Activated T-cell treated with anti-CD3 and anti-CD28 coated beads, Interleukin-2, amount 50 U/mL, for 24 hours (primary cell): ENCODE results near the gene CDH1.
"Not testable (repeated sequence)": the region's sequence is repeated elsewhere in the genome, so short reads cannot be mapped to it uniquely, and the experiment has no call there.

ENCODE experiments used
- DNase-seq: peaks from one replicate; pipeline ENCODE4 v3.0.0-alpha.2; 2020
- H3K27ac Mint-ChIP-seq: 2 replicates; pipeline ENCODE4 v1.8.0; 2020; ENCODE audit warnings: mild to moderate bottlenecking, mixed read lengths
- H3K27me3 Mint-ChIP-seq: 2 replicates; pipeline ENCODE4 v1.8.0; 2020; ENCODE audit warnings: mixed read lengths
- H3K36me3 Mint-ChIP-seq: 2 replicates; pipeline ENCODE4 v1.8.0; 2020; ENCODE audit warnings: low read depth, mixed read lengths
- H3K4me1 Mint-ChIP-seq: 2 replicates; pipeline ENCODE4 v1.8.0; 2020; ENCODE audit warnings: low read depth, mixed read lengths
- H3K4me3 Mint-ChIP-seq: 2 replicates; pipeline ENCODE4 v1.8.0; 2020; ENCODE audit warnings: mild to moderate bottlenecking, moderate library complexity, mixed read lengths
- H3K9me3 Mint-ChIP-seq: 2 replicates; pipeline ENCODE4 v1.8.0; 2020; ENCODE audit warnings: mixed read lengths

CDH1 gene

GRCh38 chr16:68782198-68783174 lies 45.4 kb downstream of the CDH1 start:
- no peaks in the 10 kb centered on the region for H3K9me3 Mint-ChIP-seq
- DNase-seq, result no peak
- H3K4me3 Mint-ChIP-seq, result no peak overlapping the region
- H3K36me3 Mint-ChIP-seq, result no peaks in the 10 kb centered on the region
- H3K27me3 Mint-ChIP-seq, result peaks cover 7% of the 10 kb centered on the region
- peaks cover 13% of the 10 kb centered on the region for H3K4me1 Mint-ChIP-seq
- peak overlapping the region; percentile 57 for H3K27ac Mint-ChIP-seq

DNA sequence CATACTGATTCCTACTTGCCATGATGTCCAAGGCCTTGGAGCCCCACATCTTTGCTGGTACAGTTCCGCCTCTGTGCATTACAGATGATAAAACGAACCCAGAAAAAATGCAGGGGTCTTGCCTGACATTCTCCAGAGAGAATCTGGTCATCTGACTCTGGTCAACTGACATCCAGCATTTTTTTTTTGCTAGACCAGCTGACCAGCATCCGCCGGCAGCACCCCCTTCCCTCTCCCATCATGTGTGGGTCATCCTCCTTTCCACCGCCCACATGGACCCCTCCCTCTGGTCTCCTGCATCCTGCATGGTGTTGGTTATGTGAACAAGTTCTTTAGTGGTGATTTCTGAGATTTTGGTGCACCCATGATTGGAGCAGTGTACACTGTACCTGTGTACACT lies 47.1 kb downstream of the CDH1 start:
- no peak overlapping the region for H3K27ac Mint-ChIP-seq
- H3K36me3 Mint-ChIP-seq, result no peaks in the 10 kb centered on the region
- DNase-seq, result no peak
- peaks cover 7% of the 10 kb centered on the region for H3K27me3 Mint-ChIP-seq
- H3K4me3 Mint-ChIP-seq, result no peak overlapping the region
- no peaks in the 10 kb centered on the region for H3K9me3 Mint-ChIP-seq
- peaks cover 13% of the 10 kb centered on the region for H3K4me1 Mint-ChIP-seq

- Mint-ChIP-seq H3K4me3 (no peak overlapping the region), H3K27ac (no peak overlapping the region), H3K36me3 (no peaks in the 10 kb centered on the region), H3K4me1 (peaks cover 13% of the 10 kb centered on the region), H3K9me3 (no peaks in the 10 kb centered on the region), H3K27me3 (peaks cover 7% of the 10 kb centered on the region)
- DNase-seq, result no peak
Observed at GRCh38 chr16:68784721-68785120, 47.6 kb downstream of the CDH1 start.

GRCh38 chr16:68785715-68786114 lies 48.6 kb downstream of the CDH1 start:
- Mint-ChIP-seq H3K4me1 (peaks cover 13% of the 10 kb centered on the region), H3K4me3 (no peak overlapping the region), H3K27me3 (peaks cover 9% of the 10 kb centered on the region), H3K36me3 (no peaks in the 10 kb centered on the region), H3K27ac (no peak overlapping the region), H3K9me3 (no peaks in the 10 kb centered on the region)
- DNase-seq, result no peak

DNA sequence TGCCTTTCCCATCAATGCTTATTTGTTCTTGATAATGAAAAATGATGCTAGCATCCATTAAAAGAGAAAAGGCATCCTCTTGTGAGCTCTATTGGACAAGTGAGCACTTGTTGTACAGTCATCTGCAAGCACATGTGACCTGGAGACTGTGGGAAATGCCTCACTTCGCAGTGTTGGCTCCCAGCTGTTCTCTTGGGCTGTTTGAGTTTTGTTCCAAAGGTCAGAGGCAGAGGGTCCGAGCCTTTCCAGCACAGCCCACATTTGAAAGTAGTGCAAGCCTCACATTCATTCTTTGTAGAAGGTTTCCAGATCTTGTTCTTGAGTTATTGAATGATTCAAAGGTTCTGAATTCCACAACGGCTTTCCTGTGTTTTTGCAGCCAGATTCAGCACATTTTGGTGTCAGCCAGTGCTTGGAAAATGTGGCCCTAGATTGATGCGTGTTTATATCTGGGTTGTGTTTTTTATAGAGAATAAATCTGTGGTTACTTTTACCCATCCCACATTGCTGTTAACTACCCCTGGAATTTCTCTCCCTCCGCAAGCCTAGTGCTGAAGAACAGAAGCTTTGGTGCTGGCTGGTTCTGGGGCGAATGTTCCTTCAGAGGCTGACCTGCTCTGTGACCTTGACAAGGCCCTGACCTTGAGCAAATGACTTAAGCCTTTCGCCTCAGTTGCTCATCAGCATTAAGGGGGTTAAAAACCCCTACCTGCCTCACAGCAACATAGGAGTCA lies 49.8 kb downstream of the CDH1 start:
- Mint-ChIP-seq H3K27ac (no peak overlapping the region), H3K36me3 (no peaks in the 10 kb centered on the region), H3K9me3 (no peaks in the 10 kb centered on the region), H3K27me3 (peaks cover 9% of the 10 kb centered on the region), H3K4me3 (no peak overlapping the region), H3K4me1 (peaks cover 11% of the 10 kb centered on the region)
- DNase-seq, result no peak

DNA sequence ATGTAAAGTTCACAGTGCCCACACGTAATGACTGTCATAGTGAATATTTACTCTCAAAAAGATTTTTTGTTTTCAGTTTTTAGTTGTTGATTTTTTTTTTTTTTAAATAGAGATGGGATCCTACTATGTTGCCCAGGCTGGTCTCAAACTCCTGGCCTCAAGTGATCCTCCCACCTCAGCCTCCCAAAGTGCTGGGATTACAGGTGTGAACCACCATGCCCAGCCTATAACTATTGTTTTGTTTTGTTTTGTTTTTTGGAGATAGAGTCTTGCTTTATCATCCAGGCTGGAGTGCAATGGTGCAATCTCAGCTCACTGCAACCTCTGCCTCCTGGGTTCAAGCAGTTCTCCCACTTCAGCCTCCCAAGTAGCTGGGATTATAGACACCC lies 50.3 kb downstream of the CDH1 start:
- H3K4me3 Mint-ChIP-seq, DNase-seq, H3K27me3 Mint-ChIP-seq, H3K36me3 Mint-ChIP-seq, H3K27ac Mint-ChIP-seq, H3K4me1 Mint-ChIP-seq, H3K9me3 Mint-ChIP-seq: not testable (repeated sequence)

DNA sequence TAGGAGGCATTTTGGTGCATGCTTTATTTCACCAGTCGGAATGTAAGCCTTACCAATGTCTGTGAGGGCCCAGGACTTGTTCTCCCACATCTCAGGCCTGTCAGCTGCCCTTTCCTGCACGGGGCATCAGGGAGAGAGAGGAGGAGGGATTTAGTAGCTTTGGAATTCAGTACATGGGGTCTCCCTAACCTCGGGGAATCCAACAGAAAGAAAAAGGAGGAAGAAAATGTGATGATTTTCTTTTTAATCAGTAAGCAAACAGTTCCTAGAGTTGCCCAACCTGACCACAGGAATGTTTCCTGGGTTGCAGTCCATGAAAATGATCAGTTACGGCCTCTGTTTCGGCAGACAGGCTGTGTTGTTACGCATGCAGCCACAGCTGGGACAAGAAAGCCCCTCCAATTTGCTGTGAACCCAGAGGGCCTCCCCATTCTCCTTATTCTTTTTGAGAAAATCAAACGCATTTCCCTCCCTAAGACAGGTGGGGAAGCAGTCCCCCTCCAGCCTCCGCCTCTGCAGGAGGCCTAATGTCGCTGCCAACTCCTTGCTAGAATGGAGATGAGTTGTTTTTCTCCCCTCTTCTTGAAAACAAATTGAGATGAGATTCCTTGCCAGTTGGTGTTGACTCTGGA lies 53.2 kb downstream of the CDH1 start:
- Mint-ChIP-seq H3K27ac (no peak overlapping the region), H3K27me3 (peaks cover 9% of the 10 kb centered on the region), H3K36me3 (no peaks in the 10 kb centered on the region), H3K4me3 (no peak overlapping the region), H3K9me3 (no peaks in the 10 kb centered on the region), H3K4me1 (no peaks in the 10 kb centered on the region)
- no peak for DNase-seq

DNA sequence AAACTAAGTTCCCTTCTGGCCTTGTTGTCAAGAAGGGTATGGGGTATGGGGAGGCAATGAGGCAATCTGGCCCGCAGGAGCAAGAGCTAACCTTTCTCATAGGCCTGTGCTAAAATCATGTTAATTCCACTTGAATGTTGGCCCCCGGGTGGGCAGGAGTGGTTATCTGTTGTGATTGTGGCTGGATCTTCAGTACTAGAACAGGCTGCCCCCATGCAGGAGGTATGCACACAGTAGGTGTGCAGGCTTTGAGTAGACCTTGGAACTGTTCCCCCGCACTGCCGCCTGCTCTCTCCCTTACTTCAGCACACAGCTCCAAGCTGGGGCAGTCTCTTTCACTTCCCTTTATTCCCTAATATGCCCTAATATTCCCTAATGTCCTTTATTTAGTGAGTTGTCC lies 53.9 kb downstream of the CDH1 start:
- Mint-ChIP-seq H3K36me3 (no peaks in the 10 kb centered on the region), H3K27ac (no peak overlapping the region), H3K27me3 (peaks cover 6% of the 10 kb centered on the region), H3K4me1 (no peaks in the 10 kb centered on the region), H3K9me3 (no peaks in the 10 kb centered on the region), H3K4me3 (no peak overlapping the region)
- no peak for DNase-seq

DNA sequence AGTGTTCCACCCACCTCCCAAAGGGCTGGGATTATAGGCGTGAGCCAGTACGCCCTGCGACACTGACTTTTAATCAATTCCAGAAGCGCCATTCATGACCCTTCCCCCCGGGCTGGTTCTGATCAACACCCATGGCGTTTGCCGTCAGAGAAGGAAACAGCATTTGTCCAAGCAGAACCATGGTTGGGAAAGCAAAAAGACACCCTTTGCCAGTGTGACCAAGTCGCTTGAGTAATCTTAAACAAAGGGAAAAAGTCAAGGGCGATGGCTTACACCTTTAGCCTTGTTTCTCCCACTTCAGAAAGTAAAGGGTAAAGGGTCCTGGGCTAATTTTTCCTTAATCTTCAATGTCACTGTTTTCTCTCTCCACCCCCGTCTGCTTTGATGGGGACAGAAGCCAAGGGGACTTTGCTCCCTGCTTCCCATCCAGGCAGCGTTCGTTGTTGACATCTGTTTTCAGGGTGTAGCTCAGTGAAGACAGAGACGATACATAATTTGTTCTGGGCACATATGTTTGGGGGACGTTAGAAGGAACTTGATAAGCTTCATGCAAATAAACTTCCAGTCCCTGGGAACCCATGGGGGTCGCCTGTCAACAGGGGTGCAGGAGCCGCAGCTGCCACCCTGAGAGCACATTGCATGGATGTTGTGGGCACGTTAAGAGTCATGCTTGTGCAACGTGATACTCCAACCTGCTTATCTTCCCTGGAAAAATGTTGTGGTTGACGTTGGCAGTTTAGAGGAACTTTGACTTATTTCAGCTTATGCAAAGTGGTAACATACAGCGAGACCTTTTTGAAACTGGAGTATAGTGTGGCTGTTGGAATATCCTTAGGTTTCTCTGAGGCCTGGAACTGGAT lies 55.6 kb downstream of the CDH1 start:
- Mint-ChIP-seq H3K27me3 (peaks cover 2% of the 10 kb centered on the region), H3K4me1 (no peaks in the 10 kb centered on the region), H3K36me3 (no peaks in the 10 kb centered on the region), H3K4me3 (no peak overlapping the region), H3K27ac (no peak overlapping the region), H3K9me3 (no peaks in the 10 kb centered on the region)
- DNase-seq, result no peak

DNA sequence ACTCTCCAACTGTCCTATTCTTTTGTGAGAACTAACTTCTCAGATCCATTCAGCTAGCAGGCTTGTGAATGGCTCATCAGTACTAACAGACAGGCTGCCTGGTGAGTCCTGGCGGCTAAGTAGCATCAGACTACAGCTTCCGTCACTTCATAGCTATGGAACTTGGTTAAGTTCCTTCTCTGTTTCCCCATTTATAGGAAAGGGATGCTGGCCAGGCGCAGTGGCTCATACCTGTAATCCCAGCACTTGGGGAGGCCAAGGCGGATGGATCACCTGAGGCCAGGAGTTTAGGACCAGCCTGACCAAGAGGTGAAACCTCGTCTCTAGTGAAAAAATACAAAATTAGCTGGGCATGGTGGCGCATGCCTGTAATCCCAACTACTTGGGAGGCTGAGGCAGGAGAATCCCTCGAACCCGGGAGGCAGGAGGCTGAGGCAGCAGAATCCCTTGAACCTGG lies 56.3 kb downstream of the CDH1 start:
- peaks cover 2% of the 10 kb centered on the region for H3K27me3 Mint-ChIP-seq
- no peaks in the 10 kb centered on the region for H3K9me3 Mint-ChIP-seq
- H3K4me3 Mint-ChIP-seq, result no peak overlapping the region
- DNase-seq, result no peak
- no peaks in the 10 kb centered on the region for H3K4me1 Mint-ChIP-seq
- H3K36me3 Mint-ChIP-seq, result no peaks in the 10 kb centered on the region
- no peak overlapping the region for H3K27ac Mint-ChIP-seq

- H3K27ac Mint-ChIP-seq, result no peak overlapping the region
Observed at GRCh38 chr16:68798398-68798797, 61.3 kb downstream of the CDH1 start.

GRCh38 chr16:68800257-68800875 lies 63.3 kb downstream of the CDH1 start:
- H3K27ac Mint-ChIP-seq, result peak overlapping the region; percentile 19
- DNase-seq, result peak; percentile 68
- peaks cover 4% of the 10 kb centered on the region for H3K4me1 Mint-ChIP-seq
- no peaks in the 10 kb centered on the region for H3K27me3 Mint-ChIP-seq
- H3K4me3 Mint-ChIP-seq, result no peak overlapping the region
- no peaks in the 10 kb centered on the region for H3K36me3 Mint-ChIP-seq
- H3K9me3 Mint-ChIP-seq, result no peaks in the 10 kb centered on the region

More at GRCh38 chr16:68798398-68798797, 61.3 kb downstream of the CDH1 start:
- Mint-ChIP-seq H3K36me3 (no peaks in the 10 kb centered on the region), H3K4me1 (peaks cover 4% of the 10 kb centered on the region), H3K4me3 (no peak overlapping the region), H3K9me3 (no peaks in the 10 kb centered on the region), H3K27me3 (no peaks in the 10 kb centered on the region)
- no peak for DNase-seq

DNA sequence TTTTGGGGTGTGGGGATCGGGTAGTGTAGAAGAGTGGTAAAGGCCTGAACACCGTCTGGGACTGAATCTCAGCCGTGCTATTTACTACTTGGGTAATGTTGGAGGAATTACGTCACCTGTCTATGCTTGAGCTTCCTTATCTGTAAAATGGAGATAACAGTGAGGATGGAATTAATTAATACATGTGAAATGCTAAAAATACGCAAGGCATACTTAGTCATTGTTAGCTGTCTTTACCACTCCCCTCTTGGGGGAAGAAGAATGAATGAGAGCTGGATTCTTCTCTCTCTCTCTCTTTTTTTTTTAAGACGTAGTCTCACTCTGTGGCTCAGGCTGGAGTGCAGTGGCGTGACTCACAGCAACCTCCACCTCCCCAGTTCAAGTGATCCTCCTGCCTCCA lies 65.1 kb downstream of the CDH1 start:
- Mint-ChIP-seq H3K9me3 (no peaks in the 10 kb centered on the region), H3K27me3 (no peaks in the 10 kb centered on the region), H3K36me3 (no peaks in the 10 kb centered on the region), H3K4me3 (no peak overlapping the region), H3K4me1 (peaks cover 4% of the 10 kb centered on the region), H3K27ac (no peak overlapping the region)
- no peak for DNase-seq
